SK-N-MC (cell line): ENCODE data around the gene TMEM182.

ENCODE experiments used
- EZH2 ChIP-seq: fragments of 200-600 bp; sonication (generic); IDR thresholded peaks from one replicate; pipeline ENCODE4 v1.6.1; 2017; ENCODE audit warnings: antibody characterized with exemption
- POLR2AphosphoS5 ChIP-seq: IDR thresholded peaks from 2 replicates; pipeline ENCODE4 v1.6.1; 2012; ENCODE audit warnings: mild to moderate bottlenecking, low read depth, low read length, borderline replicate concordance

- TF ChIP-seq EZH2 (no peak), POLR2AphosphoS5 (no peak)
These were observed 86.6 kb downstream of the TMEM182 start for GRCh38 chr2:102848366-102848839.
